Middle frontal gyrus (tissue), 1 donor: ENCODE data around the gene TDRD12.

Source experiments
- DNase-seq: peaks from one replicate; pipeline ENCODE4 v3.0.0-alpha.2; 2015; ENCODE audit warnings: low spot score; ENCODE audit errors: extremely low spot score

The TDRD12 gene

GRCh38 chr19:32719611-32720059, at the start of gene TDRD12:
Gene TDRD12, plus strand, starts transcription at chr19:32719767. Its CDS starts 306 bp downstream, at chr19:32720073.
- DNase-seq, result no peak

- no peak for DNase-seq
These were observed 47.5 kb upstream of the TDRD12 start for GRCh38 chr19:32671883-32672593.

- no peak for DNase-seq
These were observed 46.7 kb upstream of the TDRD12 start for GRCh38 chr19:32672841-32673240.

GRCh38 chr19:32673573-32673972, 46.0 kb upstream of the TDRD12 start:
- no peak for DNase-seq

GRCh38 chr19:32674153-32674930, 45.2 kb upstream of the TDRD12 start:
- DNase-seq, result no peak

- DNase-seq, result peak; percentile 99
These were observed 44.4 kb upstream of the TDRD12 start, which contains the start of gene ANKRD27 for GRCh38 chr19:32674931-32675719. Gene ANKRD27, minus strand, starts transcription at chr19:32675180. Its CDS starts 16,165 bp downstream, at chr19:32659015.

- peak; percentile 16 for DNase-seq
These were observed 43.8 kb upstream of the TDRD12 start, which contains the start of gene RGS9BP for GRCh38 chr19:32675720-32676185. Gene RGS9BP, plus strand, starts transcription at chr19:32675848. Its CDS starts 416 bp downstream, at chr19:32676264.

- no peak for DNase-seq
These were observed 43.2 kb upstream of the TDRD12 start for GRCh38 chr19:32676186-32676894.

GRCh38 chr19:32676895-32677359, 42.6 kb upstream of the TDRD12 start:
- DNase-seq, result no peak

- no peak for DNase-seq
These were observed 41.9 kb upstream of the TDRD12 start for GRCh38 chr19:32677657-32678056.

- no peak for DNase-seq
These were observed 38.6 kb upstream of the TDRD12 start for GRCh38 chr19:32680986-32681385.

GRCh38 chr19:32682317-32682716, 37.2 kb upstream of the TDRD12 start:
- DNase-seq, result no peak

GRCh38 chr19:32686847-32687475, 32.6 kb upstream of the TDRD12 start:
- no peak for DNase-seq

- DNase-seq, result no peak
These were observed 31.9 kb upstream of the TDRD12 start for GRCh38 chr19:32687681-32688080.

- no peak for DNase-seq
These were observed 31.3 kb upstream of the TDRD12 start for GRCh38 chr19:32688311-32688710.

- DNase-seq, result peak; percentile 51
These were observed 28.1 kb upstream of the TDRD12 start, which contains the start of gene NUDT19 for GRCh38 chr19:32691291-32691951. Gene NUDT19, plus strand, starts transcription at chr19:32691821. Its CDS starts 140 bp downstream, at chr19:32691961.

- peak; percentile 18 for DNase-seq
These were observed 27.4 kb upstream of the TDRD12 start for GRCh38 chr19:32691952-32692726.

- DNase-seq, result no peak
These were observed 26.9 kb upstream of the TDRD12 start for GRCh38 chr19:32692727-32693061.
